Islet of Langerhans (tissue), 1 donor: Measurements from ENCODE around the gene NEDD9.

Experiments used
- FAIRE-seq: peaks from one replicate; lab custom pipeline; 2011; peaks lifted over from hg19 to GRCh38; lab: Jason Lieb, UNC

The NEDD9 gene, protein sequence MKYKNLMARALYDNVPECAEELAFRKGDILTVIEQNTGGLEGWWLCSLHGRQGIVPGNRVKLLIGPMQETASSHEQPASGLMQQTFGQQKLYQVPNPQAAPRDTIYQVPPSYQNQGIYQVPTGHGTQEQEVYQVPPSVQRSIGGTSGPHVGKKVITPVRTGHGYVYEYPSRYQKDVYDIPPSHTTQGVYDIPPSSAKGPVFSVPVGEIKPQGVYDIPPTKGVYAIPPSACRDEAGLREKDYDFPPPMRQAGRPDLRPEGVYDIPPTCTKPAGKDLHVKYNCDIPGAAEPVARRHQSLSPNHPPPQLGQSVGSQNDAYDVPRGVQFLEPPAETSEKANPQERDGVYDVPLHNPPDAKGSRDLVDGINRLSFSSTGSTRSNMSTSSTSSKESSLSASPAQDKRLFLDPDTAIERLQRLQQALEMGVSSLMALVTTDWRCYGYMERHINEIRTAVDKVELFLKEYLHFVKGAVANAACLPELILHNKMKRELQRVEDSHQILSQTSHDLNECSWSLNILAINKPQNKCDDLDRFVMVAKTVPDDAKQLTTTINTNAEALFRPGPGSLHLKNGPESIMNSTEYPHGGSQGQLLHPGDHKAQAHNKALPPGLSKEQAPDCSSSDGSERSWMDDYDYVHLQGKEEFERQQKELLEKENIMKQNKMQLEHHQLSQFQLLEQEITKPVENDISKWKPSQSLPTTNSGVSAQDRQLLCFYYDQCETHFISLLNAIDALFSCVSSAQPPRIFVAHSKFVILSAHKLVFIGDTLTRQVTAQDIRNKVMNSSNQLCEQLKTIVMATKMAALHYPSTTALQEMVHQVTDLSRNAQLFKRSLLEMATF

DNA sequence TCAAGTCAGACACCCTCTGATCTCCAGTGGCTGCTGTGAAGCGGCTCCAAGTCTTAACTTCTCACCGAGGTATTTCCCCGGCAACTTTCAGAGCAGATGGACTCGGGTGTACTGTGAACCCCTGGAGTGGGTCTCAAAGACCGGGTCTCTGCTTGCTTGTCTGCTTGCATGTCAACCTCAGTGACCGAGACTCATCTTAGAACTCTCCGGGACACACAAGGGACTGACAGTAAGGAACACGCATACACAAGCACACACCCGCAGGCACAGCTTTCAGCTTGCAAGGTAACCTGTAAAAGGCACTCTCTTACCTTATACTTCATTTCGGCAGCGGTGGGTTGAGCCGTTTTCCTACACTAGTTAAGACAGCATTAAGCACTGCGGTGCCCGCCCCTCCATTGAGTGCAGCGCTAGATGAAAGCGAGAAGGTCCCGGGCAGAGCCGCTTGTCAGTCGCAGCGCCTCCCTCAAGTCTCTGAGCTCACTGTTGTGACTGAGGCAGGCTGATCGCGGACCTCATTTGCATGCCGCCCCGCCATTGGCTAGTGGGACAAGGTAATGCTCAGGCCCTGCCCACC lies at the start of gene NEDD9:
NEDD9 (minus strand) TSS at position 476 of the 577 bp plus-strand sequence; CDS start at position 323, 153 bp downstream.
- peak; percentile 47 for FAIRE-seq

DNA sequence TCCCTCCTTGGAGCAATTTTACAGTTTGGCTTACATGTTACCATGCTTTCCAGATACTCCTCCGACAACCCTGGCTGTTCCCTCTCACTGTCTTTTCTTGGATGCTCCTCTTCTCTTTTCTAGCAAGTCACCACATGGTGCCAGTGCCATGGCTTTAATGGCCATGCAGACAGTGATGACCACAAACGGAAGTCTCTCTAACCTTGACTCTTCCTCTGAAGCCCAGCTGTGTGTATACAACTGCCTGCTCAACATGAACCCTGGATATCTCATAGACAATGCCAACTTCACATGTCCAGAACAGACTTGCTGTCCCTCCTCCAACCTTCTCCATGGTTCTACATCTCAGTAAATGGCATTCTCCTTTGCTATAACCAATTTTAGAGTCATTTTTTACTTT lies 49.8 kb upstream of the NEDD9 start:
- no peak for FAIRE-seq

DNA sequence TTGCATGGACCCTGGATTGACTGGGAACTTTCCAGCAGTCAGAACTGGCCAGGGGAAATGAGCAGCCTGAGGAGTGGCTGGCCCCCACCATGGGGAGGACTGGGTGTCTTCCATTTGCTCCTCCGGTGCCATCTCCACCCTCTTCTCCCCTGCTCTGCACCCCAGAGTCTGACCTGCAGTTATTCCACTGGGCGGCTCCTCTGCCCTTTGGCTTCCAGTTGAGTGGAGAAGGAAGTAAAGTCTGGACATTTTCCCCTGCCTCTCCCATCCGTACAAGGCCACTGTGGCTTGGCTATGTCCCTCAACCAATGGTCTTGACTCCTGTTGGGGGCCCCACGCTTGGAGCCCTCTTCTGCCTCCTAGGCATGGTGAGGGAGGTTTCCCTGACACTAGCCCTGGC lies 47.9 kb upstream of the NEDD9 start:
- FAIRE-seq = no peak

DNA sequence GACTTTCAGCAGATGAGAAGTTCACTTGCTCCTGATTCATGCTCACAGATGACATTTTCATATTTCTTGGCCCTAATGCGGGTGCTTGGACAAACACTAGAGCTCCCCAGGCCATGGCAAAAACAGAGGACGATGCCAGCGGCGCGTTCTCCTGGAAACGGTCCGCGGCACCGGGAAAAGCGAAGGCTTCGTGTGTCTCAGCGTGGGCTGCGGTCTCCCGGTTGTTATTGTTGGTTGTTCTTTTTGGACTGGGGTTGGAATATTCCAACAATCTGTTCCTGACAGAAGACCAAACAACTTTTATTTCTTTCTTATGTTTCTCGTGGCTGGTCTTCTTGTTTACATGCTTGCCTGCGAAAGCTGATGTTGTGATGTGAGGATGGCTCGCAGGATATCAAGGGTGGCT lies 46.8 kb upstream of the NEDD9 start:
- FAIRE-seq = no peak

DNA sequence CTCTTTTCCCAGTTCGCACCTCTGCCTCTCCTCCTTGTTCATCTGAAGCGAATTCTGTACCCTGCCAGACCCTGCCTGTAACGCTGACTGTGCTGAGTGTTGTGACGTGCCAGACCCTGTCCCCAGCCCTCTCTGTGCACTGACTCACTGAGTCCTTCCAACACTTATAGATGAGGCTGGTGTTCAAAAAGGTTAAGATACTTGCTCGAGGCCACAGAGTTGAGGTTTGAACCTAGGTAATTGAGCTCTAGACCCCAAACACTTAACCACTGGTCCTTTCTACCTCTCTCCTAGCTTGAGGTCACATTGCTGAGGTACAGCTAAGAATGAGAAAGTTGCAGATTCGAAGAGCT lies 45.7 kb upstream of the NEDD9 start:
- no peak for FAIRE-seq

DNA sequence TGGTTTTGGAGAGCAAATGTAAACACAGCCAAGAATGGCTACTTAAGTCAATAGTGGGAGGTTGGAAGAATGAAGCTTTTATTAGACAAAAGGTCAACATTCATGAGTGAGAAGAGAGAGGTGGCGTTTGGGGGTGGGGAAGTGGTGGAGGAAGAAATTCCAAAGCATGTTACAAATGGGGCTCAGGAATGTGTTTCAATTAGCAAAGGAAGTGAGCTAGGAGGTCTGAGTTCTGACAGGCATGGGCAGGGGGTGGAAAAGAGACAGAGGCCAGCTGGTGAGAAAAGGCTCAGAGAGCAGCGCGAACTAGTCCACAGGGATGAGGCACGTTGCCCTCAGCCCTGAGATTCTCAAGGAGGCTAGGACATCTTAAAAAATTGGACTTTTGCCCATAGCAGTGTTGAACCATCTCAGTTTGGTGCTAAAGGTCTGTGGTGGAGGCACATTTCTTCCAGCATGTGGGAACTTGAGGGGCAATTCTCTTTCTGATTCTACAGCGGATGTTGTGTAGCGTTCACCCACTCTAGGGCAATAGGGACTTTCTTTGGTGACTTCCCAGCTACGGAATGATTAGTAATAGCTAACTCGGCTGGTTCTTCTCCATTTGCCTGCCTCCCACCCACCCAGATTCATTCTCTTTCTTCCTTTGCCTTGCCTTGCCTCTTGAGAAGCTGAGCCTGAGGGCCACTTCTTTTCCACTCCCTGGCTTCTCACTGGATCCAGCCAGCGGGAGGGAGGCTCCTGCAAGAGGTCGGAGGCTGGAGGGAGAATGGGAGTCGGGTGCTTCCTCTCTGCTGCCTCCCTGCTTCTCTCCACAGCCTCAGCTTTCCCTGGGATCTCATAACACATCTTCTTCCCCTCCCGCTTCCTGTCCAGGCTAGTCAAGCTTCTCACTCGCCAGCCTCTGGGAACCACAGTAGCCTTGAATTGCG lies 45.1 kb upstream of the NEDD9 start:
- no peak for FAIRE-seq

DNA sequence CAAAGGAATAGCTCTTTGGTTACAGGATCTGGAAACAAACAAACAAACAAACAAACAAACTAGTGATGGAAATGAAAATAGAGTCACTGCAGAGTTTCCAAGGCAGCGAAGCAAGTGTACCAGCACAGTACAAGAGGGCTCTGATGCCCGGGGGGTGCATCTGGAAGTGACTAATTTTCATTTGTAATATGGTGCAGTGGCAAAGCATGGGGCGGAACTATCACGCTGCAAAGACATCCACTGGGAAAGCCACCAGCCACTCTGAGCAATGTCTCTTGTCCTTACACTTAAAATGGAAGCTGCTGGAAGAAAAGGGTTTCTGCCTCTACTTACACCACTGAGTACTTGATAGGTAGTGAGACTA lies 44.4 kb upstream of the NEDD9 start:
- no peak for FAIRE-seq

DNA sequence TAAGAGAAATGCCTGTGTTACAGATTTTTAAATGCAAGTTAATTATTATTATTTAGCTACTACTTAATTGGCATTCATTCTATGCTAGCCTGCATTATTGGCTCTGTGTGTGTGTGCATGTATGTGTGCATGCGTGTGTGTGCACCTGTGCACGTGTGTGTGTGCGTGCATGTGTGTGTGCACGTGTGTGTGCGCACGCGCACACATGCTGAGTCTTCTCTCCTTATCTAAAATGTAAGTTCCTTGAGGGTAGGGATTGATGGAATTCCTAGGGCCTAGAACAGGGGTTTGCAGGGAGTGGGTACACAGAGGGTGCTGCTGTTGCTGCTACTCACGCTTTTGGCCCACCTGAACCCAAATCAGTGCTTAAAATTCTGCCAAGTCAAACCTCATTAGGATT lies 43.8 kb upstream of the NEDD9 start:
- FAIRE-seq = no peak

DNA sequence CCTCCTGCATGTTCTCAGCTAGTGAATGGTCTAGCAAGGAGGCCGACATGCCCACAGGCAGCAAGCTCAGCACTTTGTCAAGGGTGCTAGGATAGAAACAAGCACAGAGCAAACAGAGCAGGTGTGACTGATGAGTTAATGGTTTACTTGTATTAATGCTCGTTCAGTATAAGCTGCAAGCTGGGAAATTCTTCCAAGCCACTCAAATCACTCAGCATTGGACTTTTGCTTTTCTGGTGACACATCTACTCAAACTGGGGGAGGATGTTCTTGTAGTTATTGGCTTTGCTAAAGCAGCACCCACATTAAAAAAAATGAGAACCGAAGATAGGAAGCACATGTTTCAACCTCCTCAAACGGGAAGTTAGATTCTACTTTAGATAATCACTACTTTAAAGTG lies 43.1 kb upstream of the NEDD9 start:
- FAIRE-seq = peak; percentile 96

DNA sequence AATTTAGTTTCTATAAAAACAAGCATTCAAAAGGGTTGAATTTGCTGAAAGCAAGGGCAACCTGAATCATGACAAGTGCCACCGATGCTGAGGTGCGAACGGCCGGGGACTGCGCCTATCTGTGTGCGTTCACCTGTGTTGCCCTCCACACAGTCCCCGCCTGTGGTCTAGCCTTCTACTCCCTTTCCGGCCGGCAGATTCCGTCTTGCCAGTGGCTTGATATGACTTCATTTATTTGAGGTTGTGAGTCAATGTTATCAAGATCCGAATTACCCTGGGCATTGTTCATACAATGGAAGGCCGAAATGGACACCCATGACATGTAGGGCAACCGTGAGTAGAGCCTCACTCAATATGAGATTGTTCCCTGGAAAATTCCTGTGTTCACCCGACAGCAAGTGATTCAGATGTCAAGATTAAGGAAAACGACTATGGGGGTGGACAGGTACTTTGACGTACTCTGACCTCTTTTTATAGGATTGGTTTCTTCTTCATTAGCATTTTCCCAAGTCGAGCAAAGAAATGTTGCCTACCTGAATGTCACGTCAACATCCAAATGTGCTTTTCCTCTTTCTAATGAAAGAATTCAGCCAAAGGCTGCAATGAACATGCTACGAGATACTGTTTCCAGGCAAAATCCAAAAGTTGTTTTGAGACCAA lies 41.1 kb upstream of the NEDD9 start:
- no peak for FAIRE-seq

DNA sequence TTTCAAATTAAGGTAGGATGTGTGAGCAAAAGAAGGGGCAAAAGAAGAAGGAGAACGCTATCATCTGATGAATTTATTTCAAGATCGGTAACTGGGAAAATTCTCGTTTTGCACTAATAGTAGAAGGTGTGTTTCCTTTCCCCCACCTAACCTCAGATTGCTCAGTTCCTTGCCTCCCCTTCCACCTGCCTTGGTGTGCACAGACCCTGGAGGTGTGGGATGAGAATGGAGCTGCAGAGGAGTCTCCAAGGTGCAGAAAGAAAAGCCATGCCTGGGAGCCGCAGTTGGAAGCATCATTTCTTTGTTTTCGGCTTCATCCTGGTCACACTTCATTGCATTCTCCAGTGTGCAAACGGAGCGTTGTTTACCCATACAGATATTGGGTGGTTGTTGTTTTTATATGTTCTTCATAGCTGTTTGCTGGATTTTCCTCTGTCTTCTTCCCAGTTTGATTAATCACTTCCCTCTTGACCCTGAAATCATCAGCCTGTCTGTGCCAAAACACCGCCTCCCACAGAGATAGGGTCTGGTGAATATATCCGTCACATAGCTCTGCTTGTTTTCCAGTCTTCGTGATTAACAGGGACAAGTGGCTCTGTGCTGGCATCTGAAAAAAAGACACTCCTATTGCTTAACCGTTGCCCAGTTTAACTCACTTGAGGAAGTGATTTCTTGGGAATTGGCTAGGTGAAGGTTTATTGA lies 40.2 kb upstream of the NEDD9 start:
- FAIRE-seq = no peak

DNA sequence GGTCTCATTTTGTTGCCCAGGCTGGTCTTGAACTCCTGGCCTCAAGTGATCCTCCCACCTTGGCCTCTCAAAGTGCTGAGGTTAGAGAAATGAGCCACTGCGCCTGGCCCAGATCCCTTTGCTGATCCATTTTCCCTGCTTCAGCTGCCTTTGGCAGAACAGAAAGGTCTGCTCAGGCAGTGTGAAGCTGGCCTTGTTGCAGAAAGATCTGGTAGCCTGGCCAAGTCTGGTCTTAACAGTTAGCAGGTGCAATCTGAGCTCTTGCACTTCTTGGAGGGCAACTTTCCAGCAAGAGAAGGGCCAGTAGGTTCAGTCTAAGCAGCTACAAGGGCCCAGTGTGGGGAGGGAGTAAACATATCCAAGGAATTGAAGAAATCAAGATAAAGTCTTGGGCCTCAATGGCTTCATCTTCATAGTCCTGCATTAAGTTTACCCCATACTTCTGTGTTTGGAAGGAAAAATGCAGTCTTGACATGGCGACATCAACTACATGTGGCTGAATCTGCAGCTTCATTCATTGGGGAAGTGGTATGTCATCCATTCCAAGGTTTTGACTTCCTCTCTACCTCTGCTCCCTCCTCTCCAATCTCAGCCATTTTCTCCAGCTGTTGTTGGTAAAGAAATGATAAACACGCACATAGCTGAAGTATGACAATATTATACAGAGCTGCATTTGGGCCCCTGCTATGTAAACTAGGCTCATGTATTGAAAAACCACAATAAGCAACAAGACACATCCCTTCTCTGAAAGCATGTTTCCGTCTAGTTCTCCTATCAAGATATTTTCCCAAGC lies 39.0 kb upstream of the NEDD9 start:
- FAIRE-seq = no peak

DNA sequence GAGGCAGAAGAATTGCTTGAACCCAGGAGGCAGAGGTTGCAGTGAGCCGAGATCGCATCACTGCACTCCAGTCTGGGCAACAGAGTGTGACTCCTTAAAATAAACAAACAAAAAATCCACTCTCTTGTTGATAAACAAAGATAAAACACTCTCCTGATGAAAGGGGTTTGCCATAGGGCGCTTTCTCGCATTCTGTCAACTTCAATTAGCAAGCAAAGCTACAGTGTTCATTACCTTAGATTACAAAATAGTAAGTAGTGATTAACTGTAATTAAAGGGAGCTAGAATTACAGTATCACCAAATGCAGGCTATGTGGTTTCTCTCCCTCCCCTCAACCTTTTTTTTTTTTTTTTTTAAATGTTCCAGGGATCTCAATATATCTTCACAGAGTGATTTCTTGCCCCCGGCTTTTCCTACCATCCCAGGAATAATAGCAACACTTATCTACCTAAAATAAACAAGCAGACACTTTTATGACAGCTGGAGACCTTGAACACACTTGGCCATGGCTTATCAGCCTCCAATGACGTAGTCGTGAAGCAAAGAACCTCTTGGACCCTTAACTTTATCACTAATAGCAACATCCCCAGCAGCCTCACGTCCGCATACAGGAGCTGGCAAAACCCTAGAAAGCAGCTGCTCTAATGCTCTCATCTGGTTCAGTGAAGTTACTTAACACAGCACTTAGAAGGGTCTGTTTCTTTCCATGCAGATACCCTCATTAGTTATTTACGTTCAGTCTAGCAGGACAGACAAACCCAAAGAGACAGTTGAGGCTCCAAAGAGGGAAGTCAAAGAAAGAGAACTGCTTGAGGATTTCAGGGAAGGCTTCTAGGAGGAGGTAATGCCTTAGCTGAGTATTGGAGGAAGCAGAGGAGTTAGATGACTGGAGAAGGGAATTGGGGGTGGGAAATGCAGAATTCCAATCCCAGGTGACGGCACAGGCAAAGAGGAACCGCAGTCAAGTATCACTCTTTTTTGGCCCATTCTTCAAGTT lies 37.9 kb upstream of the NEDD9 start:
- FAIRE-seq = peak; percentile 65

DNA sequence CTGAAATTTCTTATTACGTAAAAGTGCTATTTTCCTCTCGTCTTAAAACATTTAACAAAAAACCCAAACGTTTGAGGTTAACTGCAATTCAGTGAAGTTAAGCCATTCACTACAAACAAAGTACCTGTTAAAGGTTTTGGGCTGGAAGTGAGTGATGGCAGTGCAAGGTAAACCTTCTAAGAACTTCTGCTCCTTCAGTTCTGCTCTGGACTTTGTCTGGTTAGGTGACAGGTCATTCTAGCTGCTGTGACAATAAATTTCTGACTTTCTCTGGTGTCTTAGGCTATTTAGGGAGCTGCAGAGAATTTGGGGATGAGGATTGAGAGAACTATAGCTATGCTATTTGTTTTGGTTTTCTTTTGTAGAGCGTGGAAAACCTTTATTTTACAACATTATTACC lies 36.5 kb upstream of the NEDD9 start:
- peak; percentile 41 for FAIRE-seq

DNA sequence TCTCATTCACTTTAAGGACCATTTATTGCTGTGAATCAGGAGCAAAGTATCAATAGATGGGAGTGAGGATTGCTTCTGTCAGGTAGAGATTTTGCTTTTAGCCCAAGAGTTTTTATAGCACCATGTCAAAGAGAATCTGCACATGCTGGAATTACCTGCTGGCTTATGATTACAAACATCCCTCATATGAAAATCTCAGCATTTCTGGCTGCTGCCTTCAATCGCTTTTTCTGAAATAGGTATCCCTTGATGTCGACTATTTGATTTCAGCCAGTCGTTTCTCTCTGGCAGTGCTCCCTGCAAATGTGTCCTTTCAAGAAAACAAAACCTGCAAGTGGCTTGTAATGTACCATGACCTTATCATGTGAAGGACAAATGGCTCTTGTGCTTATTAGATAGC lies 34.5 kb upstream of the NEDD9 start:
- FAIRE-seq = no peak

DNA sequence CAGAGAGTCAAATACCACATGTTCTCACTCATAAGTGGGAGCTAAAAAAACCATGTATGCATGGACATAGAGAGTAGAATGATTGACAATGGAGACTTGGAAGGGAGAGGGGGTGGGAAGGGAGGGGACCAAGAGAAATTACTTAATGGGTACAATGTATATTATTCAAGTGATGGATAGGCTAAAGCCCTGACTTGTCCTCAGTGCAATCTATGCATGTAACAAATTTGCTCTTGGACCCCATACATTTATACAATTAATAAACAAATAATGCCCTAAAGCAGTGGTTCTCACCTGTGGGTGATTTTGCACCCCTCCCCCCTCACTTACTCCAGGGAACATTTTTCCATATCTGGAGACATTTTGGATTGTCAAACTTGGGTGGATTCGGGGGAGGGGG lies 33.5 kb upstream of the NEDD9 start:
- FAIRE-seq = no peak

DNA sequence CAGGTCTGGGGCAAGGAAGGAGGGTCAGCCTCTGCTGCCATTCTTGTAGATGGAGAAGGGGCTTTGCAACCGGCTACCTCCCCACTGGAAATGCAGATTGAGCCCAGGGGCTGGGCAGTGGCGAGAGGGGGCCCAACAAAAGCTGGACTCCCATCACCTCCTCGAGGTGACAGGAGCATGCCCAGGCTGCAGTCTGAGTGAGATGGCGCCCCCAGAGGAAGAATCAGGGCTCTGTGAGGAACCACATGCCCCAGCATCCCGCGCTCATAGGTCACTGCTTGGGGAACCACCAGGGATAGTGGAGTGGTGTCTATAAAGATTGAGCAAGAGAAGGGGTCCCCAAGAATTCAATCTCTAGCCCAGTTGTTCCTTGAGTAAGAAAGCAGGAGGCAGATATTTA lies 31.6 kb upstream of the NEDD9 start:
- FAIRE-seq = no peak

DNA sequence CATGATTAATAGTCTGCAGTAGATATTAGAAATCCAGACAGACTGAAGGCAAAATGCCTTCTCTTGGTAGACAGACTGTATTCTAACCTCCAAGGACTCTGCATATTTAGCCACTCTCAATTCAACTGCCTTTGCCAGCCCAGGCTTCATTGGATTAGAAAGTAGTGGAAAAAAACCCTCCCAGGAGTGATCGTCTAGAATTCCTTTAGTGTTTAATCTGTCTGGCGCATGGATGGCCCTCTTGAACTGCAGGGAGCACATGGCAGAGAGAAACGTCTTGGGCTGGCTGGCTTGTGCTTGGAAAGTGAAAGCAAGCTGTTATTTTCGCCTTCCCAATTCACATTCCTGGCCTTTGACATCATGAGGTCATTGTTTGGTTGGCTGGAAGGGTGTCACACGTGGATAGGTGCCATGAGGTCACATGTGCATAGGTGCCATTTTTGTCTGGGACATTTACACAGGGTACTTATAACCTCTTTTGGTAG lies 30.9 kb upstream of the NEDD9 start:
- no peak for FAIRE-seq

DNA sequence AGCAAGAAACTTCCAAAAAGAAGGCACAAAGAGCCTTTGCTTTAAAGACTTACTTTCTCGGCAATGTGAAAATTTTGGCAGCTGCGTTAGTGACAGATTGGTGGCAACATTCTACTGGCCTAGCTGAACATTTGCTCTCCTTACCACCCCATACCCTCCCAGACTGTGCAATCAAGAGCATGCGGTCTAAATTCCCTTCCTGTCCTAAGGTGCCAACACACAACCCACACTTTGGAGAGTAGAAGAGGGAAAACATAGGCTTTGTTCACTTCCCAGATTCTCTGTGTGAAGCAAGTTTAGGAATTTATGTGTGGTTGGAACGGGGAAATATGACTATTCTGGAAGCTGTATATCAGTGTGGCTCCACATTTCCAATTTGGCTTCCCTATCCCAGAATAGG lies 29.8 kb upstream of the NEDD9 start:
- FAIRE-seq = no peak
